Vagina (tissue), 2 donors: ENCODE data around the gene TEX19.

Source experiments
- CTCF ChIP-seq, 3 experiments: fragments of 450-650 bp in 2 of 3; fragments of 200-600 bp in 1 of 3; sonication (generic) in 1 of 3; IDR thresholded peaks; one replicate each; pipeline ENCODE4 v1.5.1; 2017 to 2019; ENCODE audit warnings: antibody characterized with exemption in 3 of 3, mild to moderate bottlenecking in 2 of 3, moderate library complexity in 2 of 3
- POLR2A ChIP-seq, 2 donors: fragments of 450-650 bp; IDR thresholded peaks; one replicate each; pipeline ENCODE4 v1.6.1; 2017; ENCODE audit warnings: antibody characterized with exemption in 2 of 2, mild to moderate bottlenecking in 2 of 2, moderate library complexity in 2 of 2
- POLR2AphosphoS5 ChIP-seq, 2 donors: sonication (generic); formaldehyde crosslinking; IDR thresholded peaks; one replicate each; pipeline ENCODE4 v1.9.0; 2017; ENCODE audit warnings: antibody characterized with exemption in 2 of 2, mild to moderate bottlenecking in 2 of 2, low read depth in 1 of 2; ENCODE audit not compliant: insufficient read depth in 1 of 2

- TF ChIP-seq CTCF (IDR thresholded peaks at IDR 0.05) (no peak), POLR2A (IDR thresholded peaks at IDR 0.05) (no peak), POLR2AphosphoS5 (IDR thresholded peaks at IDR 0.05; ENCODE audit: insufficient read depth in 1 of 2, low read depth in 1 of 2) (no peak)
These were observed 23.8 kb downstream of the TEX19 start for GRCh38 chr17:82382933-82383255.
